Stimulated activated CD8-positive, alpha-beta memory T cell treated with anti-CD3 and anti-CD28 coated beads, Interleukin-7, amount 100 ng/mL, for 4 hours (primary cell): ENCODE data around the gene LRRC23.
"Not testable (repeated sequence)": the region's sequence is repeated elsewhere in the genome, so short reads cannot be mapped to it uniquely, and the experiment has no call there.

Experiments
- DNase-seq, 2 donors: peaks; one replicate each; pipeline ENCODE4 v3.0.0-alpha.2; 2020; ENCODE audit warnings: low read depth in 2 of 2

The LRRC23 gene

GRCh38 chr12:6904280-6905276 is at the start of gene LRRC23:
LRRC23 (plus strand) TSS chr12:6904822; CDS start chr12:6905634, 812 bp downstream.
- DNase-seq: peak; percentile 93 to 95

- DNase-seq: no peak
These were observed 49.3 kb upstream of the LRRC23 start for GRCh38 chr12:6855322-6855721.

- no peak for DNase-seq
These were observed 45.8 kb upstream of the LRRC23 start for GRCh38 chr12:6858799-6859198.

- no peak for DNase-seq
These were observed 44.5 kb upstream of the LRRC23 start for GRCh38 chr12:6860116-6860515.

- DNase-seq: no peak
These were observed 43.7 kb upstream of the LRRC23 start for GRCh38 chr12:6860942-6861341.

GRCh38 chr12:6861391-6861790 is 43.2 kb upstream of the LRRC23 start:
- no peak for DNase-seq

GRCh38 chr12:6863033-6863432 is 41.6 kb upstream of the LRRC23 start:
- no peak for DNase-seq

GRCh38 chr12:6863586-6864321 is 40.9 kb upstream of the LRRC23 start:
- no peak for DNase-seq

- DNase-seq: not testable (repeated sequence)
These were observed 39.3 kb upstream of the LRRC23 start for GRCh38 chr12:6865307-6865706.

GRCh38 chr12:6866163-6866919 is 38.3 kb upstream of the LRRC23 start:
- DNase-seq: no peak

- no peak for DNase-seq
These were observed 37.7 kb upstream of the LRRC23 start for GRCh38 chr12:6866920-6867412.

GRCh38 chr12:6867413-6868210 is 37.0 kb upstream of the LRRC23 start, which contains the start of gene TPI1:
TPI1 (plus strand) TSS chr12:6867531; CDS start chr12:6867567, 36 bp downstream.
- peak; percentile 58 to 75 for DNase-seq

- no peak for DNase-seq
These were observed 36.2 kb upstream of the LRRC23 start for GRCh38 chr12:6868211-6869048.

- peak; percentile 69 to 77 for DNase-seq
These were observed 35.3 kb upstream of the LRRC23 start for GRCh38 chr12:6869049-6870021.

- not testable (repeated sequence) for DNase-seq
These were observed 34.3 kb upstream of the LRRC23 start for GRCh38 chr12:6870304-6870703.

GRCh38 chr12:6871052-6871957 is 33.3 kb upstream of the LRRC23 start:
- no peak for DNase-seq
